OCI-M2 (cell line): ENCODE data around the gene EVPL.

Experiments used
- DNase-seq: peaks from one replicate; lab custom pipeline; 2025; ENCODE audit not compliant: unreplicated experiment; lab: John Stamatoyannopoulos, UW

The EVPL gene

GRCh38 chr17:75965468-75965867, 61.6 kb downstream of the EVPL start:
- DNase-seq: no peak

- DNase-seq: no peak
Measured at GRCh38 chr17:75959839-75960511, 67.1 kb downstream of the EVPL start.

DNA sequence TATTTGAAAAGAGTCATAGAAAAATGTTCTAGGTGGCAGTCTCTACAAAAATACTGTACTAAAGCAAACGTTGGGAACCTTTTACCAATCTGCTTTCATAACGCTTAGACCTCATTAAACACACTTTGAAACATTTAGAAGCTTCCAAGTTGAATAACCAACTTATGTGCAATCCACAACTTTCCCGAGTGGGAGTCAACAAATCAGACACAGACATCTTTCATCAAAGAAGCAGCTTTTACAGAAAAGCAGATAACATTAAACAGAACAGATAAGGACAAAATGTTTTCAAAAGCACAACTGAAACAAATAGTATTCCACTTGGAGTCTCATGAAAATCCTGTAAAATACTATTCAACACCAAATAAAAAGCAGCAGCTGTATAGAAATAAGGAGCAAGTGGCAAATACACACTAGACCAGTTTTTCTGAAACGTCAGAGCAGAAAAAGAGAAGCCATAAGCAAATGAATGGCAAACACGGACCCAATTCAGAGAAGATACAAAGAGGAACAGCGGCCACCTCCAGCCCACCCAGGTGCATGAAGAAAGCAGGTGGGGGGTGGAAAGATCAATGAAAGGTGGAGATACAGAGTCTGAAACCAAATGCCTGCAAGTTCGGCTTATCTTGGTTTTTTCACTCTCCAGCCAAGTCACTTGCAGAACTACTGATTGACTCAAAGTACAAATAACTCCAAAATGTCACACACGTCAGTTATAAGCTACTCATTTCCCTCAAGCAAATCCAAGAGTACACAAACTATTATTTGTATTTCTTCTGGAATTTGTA, 67.9 kb downstream of the EVPL start:
- DNase-seq: no peak
